ENCODE measurements around the gene POU6F2. TPM values are rescaled to one million over a fixed set of nuclear protein-coding genes. Genes with fewer than 3 reads are reported as not detected.
"Not testable (repeated sequence)": the region's sequence is repeated elsewhere in the genome, so short reads cannot be mapped to it uniquely, and the experiment has no call there.

The POU6F2 gene
- polyA plus RNA-seq, 12 donors = 0.05 to 0.23 (median 0.11) TPM; not detected in 5

GRCh38 chr7:39304668-39305405 lies 327.1 kb downstream of the POU6F2 start:
- no peak for DNase-seq

- no peak for DNase-seq
These were observed 328.4 kb downstream of the POU6F2 start for GRCh38 chr7:39306016-39306570.

DNA sequence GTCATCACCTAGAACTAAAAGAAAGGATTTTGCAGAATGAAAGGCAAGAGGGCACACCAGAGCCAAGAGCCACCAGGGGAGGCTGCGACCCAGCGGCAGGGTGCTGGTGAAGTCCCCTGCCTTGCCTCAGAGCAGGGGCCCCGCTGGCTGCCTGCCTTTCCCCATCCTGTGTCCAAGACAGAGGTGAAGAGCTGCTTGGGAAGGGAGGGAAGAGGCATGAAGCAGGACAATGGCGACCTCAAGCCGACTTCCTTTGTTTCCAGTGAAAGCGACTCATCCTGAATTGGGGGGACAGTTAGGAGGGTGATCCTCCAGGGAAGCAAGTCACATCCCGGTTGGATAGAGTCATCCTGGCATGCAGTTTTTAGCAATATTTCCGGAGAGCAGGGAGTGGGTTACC lies 333.0 kb downstream of the POU6F2 start:
- no peak for DNase-seq

DNA sequence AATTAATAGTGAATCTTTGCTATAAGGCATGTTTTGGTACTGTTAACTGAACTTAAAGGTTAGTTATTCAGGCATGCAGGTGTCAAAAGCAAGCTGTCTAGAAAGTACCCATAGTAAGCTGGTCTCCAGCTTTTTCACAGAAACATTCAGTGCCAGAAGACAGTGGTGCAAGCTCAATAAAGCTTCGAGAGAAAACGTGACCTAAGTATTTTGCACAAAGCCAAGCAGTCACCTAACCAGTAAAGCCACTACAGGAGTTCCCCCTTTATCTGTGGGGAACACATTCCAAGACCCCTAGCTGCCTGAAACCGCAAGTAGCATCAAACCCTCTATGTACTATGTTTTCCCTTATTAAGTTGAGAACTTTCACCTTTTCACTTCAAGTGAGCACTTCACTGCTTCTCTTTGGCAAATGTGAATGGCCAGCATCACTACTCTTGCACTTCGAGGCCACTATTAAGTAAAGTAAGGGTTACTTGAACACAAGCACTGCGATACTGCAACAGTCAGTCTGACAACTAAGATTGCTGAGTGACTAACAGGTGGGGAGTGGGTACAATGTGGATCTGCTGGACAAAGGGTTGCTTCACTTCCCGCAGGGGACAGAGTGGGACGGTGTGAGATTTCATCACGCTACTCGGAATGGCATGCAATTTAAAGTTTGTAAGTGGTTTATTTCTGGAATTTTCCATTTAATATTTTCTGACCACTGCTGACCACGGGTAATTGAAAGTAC lies 334.7 kb downstream of the POU6F2 start:
- DNase-seq = no peak

DNA sequence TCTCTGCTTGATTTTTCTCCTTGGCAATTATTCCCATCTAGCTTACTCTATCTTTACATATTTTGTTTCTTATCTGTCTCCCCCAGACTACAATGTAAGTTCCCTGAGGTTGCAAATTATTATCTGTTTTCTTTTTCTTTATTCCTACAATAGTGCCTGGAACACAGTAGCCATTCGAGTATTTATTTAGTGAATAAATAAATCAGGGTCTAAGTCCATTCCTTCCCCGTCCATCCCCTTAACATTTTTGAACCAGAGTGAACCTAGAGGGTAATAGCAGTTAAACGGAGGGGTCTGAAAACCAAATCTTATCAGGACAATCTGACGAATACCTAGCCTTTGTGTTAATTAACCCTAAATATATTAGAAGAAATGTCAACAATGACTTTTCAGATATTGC lies 335.7 kb downstream of the POU6F2 start:
- DNase-seq = no peak

- no peak for DNase-seq
These were observed 336.3 kb downstream of the POU6F2 start for GRCh38 chr7:39313974-39314373.

DNA sequence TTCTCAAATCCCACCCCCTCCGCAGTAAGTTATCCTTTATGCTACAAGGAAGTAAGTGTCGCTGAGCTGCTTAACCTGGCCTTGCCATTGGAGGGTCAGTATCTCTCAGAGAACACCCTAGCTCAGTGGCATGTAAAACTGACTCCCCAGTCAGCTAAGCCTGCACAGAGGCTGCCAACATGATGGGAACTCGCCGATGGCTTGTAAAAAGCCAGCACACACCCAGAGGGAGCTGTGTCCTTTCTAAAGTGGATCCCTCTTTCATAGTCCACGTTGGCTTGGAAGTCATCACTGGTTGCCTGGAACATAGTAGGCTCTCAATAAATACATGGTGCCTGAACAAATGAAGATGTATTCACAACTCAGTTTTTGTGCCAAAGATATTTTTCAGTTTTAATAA lies 339.4 kb downstream of the POU6F2 start:
- DNase-seq = no peak

DNA sequence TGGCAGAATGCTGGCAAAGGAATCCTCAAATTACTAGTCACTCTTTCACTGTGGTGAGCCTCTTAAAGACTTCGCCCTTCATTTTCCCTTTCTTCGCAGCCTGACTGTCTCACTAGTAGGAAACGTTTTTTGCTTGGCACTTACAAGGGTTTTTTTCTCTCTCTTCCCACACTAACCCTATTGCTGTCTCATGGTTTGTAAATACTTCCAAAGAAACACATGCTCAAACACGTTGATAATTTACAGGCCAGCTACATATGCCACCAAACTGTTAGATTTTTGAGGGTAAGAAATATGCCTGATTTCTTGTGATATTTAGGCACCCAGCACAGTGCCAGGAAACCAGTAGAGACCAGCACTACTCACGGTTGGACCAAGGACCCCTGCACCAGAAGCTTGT lies 340.2 kb downstream of the POU6F2 start:
- no peak for DNase-seq

- DNase-seq = no peak
These were observed 343.5 kb downstream of the POU6F2 start for GRCh38 chr7:39321245-39321644.

DNA sequence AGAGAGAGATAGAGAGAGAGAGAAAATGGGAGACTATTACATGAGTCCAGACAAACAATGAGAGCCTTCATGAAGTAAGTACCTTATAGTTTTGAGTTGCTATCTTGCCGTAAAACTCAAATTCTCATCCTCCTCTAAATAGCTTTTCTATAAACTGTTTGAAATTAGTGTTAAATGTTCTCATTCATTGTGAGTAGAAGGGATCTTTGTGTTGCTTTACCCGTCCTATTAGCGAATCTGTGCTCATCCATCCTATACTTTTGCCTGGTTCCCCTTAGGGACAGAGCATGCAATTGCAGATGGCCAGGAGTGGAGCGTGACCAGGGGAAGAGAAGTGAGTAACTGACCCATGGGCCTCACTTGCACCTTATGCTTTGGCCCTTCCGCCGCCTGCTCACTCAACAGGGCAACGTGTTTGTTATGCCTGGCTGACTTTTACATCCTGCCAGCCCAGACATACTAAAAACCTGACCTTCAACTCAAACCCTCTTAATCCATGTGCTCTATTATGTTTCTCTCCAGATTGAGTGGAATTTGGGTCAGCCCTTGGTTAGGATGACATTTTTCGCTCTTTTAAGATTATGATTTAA lies 344.3 kb downstream of the POU6F2 start:
- no peak for DNase-seq

DNA sequence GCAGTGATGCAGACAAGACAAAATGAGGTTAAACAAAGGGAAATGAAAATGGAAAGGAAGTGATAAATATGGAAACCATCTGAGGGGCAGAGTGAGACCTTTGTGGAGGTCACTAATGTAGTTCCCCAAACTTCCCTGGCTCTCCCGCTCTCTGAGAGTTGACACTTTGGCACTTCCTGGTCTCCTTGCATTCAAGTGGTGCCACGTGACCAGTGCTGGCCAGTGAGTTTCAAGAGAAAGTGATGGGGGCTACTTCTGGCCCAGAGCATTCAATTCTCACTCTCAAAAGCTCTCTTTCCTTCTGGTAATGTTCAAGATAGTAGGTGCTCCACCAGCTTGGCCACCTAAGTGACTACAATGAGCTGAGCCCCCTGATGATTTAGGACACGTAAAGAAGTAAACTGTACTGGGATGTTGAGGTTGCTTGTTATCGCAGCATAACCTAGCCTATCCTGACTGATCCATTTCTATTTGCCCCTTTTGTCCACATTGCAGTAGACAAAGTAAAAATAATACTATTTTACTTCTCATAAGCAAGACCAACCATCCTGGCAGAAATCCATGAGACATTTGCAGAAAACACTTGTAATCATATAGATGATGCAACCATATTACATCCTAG lies 346.5 kb downstream of the POU6F2 start:
- no peak for DNase-seq

DNA sequence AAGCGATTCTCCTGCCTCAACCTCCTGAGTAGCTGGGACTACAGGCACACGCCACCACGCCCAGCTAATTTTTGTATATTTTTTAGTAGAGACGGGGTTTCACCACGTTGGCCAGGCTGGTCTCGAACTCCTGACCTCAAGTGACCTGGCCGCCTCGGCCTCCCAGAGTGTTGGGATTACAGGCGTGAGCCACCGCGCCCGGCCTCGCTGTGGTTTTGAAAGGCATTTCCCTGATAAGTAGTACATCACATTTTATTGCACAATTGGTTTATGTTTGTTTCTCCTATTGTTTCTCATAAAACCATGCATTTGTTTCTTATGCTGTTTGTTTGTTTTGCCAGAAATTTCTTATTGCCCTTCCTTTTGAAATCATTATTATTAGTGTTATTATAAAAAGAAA lies 353.9 kb downstream of the POU6F2 start:
- not testable (repeated sequence) for DNase-seq

DNA sequence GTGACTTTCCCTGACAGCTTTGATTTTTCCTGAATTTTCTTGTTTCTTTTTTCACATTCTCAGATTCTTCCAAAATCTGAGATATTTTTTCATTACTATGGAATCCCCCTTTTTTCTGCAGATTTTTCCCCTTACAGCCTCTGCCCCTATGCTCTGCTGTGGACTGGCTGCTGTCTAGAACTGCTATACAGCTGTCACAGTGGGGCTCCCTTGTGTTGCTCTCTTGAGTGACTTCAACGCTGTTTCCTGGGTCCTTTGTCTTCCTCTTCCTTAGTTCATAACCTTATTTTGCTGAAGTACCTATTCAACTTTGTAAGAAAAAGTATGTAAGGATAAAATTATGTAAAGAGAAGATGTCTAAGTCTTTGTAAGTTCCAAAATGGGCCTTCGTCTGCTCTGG lies 354.4 kb downstream of the POU6F2 start:
- DNase-seq = no peak

DNA sequence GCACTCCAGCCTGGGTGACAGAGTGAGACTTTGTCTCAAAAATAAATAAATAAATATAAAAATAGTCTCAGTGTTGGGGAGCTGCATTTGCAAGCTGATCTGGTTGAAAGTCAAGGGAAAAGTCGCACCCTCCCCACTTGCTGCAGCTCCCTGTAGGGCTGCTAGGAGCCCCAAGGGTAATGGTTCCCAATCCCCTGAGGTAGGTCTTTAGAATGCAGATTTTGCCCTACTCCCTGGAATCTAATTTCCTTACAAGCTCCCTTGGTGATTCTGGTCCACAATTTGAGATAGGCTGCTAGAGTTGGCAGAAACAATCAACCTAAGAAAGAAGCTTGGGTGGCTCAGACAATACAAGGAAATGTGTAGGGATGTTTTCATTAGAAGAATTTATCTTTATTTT lies 356.0 kb downstream of the POU6F2 start:
- DNase-seq = no peak

GRCh38 chr7:39336442-39336841 lies 358.7 kb downstream of the POU6F2 start:
- no peak for DNase-seq

GRCh38 chr7:39338716-39339115 lies 361.0 kb downstream of the POU6F2 start:
- DNase-seq = no peak

DNA sequence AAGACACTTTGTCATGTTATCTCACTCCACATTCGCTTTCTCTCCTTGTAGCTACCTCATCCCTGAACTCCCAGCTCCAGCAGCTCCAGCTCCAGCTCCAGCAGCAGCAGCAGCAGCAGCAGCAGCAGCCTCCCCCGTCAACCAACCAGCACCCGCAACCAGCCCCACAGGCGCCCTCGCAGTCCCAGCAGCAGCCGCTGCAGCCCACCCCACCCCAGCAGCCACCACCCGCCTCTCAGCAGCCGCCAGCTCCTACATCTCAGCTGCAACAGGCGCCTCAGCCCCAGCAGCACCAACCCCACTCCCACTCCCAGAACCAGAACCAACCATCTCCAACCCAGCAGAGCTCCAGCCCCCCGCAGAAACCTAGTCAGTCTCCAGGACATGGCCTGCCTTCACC lies 361.9 kb downstream of the POU6F2 start:
- DNase-seq = no peak

DNA sequence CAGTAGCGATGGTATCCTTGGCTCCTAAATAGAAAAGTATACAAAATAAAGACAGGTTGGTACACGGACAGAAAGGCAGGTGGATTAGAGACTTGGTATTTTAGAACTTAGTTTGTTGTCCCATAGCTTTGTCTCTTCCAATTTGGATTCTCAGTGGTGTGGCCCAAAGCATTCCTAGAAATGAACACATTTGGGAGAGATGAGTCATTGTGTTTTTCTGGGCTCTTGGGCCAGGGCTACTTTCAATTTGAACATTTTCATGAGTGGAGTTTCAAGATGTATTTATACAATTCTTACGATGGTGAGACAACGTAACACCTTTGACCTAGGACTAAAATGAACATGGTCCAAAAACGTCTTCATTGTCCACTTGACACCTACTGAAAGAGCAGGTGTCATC lies 363.4 kb downstream of the POU6F2 start:
- DNase-seq = no peak

DNA sequence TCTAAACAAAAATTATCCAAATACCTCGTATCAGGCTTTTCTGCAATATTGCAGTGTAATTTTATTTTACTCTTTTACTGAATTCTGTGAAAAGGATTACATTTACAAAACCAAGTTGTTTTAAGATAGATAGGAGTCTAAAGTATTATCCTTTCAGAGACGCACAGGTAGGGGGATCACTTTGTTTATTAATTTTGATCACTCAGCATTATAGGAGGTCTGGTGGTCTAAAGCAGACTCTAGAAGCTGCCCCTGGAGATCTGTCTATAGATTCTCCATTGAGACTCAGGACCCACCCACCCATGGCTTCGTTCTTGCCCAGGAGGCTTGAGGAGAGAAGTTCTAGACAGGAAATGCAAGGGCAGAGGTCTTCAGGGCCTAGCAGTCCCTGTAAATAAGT lies 365.1 kb downstream of the POU6F2 start:
- DNase-seq = no peak

- no peak for DNase-seq
These were observed 371.9 kb downstream of the POU6F2 start for GRCh38 chr7:39349452-39350123.

GRCh38 chr7:39353615-39354376 lies 376.1 kb downstream of the POU6F2 start:
- no peak for DNase-seq
